Measurements from ENCODE around the gene PATJ.

DNA sequence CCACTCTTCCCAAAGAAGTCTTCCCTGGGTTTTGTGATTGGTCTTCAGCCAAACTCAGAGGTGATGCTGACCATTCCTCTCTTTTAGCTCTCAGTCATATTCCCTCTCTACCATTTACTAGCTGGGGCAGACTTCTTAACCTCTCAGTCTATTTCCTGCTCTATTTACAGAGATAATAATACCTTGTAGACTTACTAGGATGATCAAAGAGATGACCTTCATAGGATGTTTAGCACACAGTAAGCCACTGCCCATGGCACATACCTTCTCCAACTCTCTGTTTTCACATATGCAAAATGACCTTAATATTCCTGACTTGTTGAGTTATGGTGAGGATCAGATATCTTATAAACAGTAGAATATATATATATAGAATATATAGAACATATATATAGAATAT lies 346.2 kb downstream of the PATJ start:
- TF ChIP-seq, protein P1, sequence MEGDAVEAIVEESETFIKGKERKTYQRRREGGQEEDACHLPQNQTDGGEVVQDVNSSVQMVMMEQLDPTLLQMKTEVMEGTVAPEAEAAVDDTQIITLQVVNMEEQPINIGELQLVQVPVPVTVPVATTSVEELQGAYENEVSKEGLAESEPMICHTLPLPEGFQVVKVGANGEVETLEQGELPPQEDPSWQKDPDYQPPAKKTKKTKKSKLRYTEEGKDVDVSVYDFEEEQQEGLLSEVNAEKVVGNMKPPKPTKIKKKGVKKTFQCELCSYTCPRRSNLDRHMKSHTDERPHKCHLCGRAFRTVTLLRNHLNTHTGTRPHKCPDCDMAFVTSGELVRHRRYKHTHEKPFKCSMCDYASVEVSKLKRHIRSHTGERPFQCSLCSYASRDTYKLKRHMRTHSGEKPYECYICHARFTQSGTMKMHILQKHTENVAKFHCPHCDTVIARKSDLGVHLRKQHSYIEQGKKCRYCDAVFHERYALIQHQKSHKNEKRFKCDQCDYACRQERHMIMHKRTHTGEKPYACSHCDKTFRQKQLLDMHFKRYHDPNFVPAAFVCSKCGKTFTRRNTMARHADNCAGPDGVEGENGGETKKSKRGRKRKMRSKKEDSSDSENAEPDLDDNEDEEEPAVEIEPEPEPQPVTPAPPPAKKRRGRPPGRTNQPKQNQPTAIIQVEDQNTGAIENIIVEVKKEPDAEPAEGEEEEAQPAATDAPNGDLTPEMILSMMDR (IDR thresholded peaks at IDR 0.05; ENCODE audit: insufficient read depth, low read length, poor library complexity, severe bottlenecking) = no peak
- no peak for TF ChIP-seq EZH2phosphoT487 (conservative IDR thresholded peaks at IDR 0.05; ENCODE audit: low read length)

All from SU-DHL-6 (cell line).